Activated T-helper 17 cell treated with anti-CD3 and anti-CD28 coated beads, Interleukin-2, amount 50 U/mL, for 72 hours (primary cell): Measurements from ENCODE around the gene PACSIN2. TPM values are rescaled to one million over a fixed set of nuclear protein-coding genes. Genes with fewer than 3 reads are reported as not detected.
A peak's percentile ranks its signal among the peaks of the same experiment; 100 is the strongest.
"Not testable (repeated sequence)": the region's sequence is repeated elsewhere in the genome, so short reads cannot be mapped to it uniquely, and the experiment has no call there.

Experiments
- ATAC-seq: fragments of 150-1000 bp; cut with Tn5 transposase; replicated peaks from 2 replicates; pipeline ENCODE4 v1.10.0; 2021; ENCODE audit warnings: mild to moderate bottlenecking, moderate library complexity
- H3K27ac Mint-ChIP-seq: one replicate; pipeline ENCODE4 v1.8.0; 2022; ENCODE audit warnings: mixed read lengths
- H3K27me3 Mint-ChIP-seq: one replicate; pipeline ENCODE4 v1.8.0; 2022; ENCODE audit warnings: mixed read lengths
- H3K36me3 Mint-ChIP-seq: one replicate; pipeline ENCODE4 v1.8.0; 2022; ENCODE audit warnings: low read depth, mild to moderate bottlenecking, mixed read lengths
- H3K4me1 Mint-ChIP-seq: one replicate; pipeline ENCODE4 v1.8.0; 2022; ENCODE audit warnings: mixed read lengths
- H3K4me3 Mint-ChIP-seq: one replicate; pipeline ENCODE4 v1.8.0; 2022; ENCODE audit warnings: mild to moderate bottlenecking, mixed read lengths
- H3K9me3 Mint-ChIP-seq: one replicate; pipeline ENCODE4 v1.8.0; 2022; ENCODE audit warnings: mixed read lengths
- total RNA-seq, 2 donors: library from RNA; stranded (reverse); gene quantifications; one replicate each; pipeline ENCODE4 v1.2.3, GENCODE V29; 2022

Gene PACSIN2
- total RNA-seq, 2 donors from 2014 or later, result 22.9 to 26.3 TPM

GRCh38 chr22:42945027-42945426, 69.9 kb downstream of the PACSIN2 start:
- Mint-ChIP-seq H3K9me3 (no peaks in the 10 kb centered on the region), H3K4me1 (peaks cover 31% of the 10 kb centered on the region), H3K27ac (peak overlapping the region; percentile 2), H3K4me3 (no peak overlapping the region), H3K36me3 (peaks cover 12% of the 10 kb centered on the region), H3K27me3 (no peaks in the 10 kb centered on the region)
- ATAC-seq, result peak; percentile 66

DNA sequence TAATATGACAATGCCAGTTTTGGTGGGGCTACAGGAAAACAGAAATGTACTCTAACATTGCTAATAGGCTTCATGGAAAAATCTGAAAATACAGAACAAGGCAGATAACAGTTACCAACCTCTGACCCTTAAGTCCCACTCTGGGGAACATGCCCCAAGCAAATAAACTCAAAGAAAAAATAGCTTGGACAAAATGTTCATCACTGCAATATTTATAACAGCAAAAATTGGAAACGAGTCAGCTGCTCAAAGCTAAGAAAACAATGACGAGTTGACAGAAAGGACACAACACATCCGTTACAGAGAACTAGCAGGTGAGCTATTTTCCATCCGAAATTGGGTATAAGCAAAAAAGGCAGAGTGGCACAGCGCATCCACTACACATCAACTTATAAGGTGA, 70.5 kb downstream of the PACSIN2 start:
- H3K36me3 Mint-ChIP-seq, result peaks cover 12% of the 10 kb centered on the region
- peaks cover 27% of the 10 kb centered on the region for H3K4me1 Mint-ChIP-seq
- H3K4me3 Mint-ChIP-seq, result no peak overlapping the region
- H3K27ac Mint-ChIP-seq, result no peak overlapping the region
- H3K27me3 Mint-ChIP-seq, result no peaks in the 10 kb centered on the region
- no peaks in the 10 kb centered on the region for H3K9me3 Mint-ChIP-seq
- ATAC-seq, result no peak

DNA sequence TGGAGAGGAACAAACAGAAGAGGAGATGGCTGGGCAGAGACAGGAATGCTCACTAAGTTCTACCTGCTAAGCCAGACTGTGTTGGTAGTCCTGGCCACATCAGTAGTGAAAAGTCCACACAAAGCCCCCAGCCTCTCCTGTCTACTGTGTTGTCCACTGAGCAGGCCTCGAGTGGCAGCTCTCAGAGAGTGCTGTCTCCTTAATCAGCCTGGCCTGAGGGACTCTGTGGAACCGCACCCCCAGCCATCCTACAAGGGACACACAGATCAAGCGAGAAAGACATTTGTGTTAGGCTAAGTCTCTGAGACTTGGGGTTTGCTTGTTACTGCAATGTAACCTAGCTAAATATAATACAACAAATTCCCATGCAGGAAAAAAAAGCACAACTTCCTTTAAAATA, 71.0 kb downstream of the PACSIN2 start:
- H3K4me3 Mint-ChIP-seq, result no peak overlapping the region
- H3K27me3 Mint-ChIP-seq, result no peaks in the 10 kb centered on the region
- H3K27ac Mint-ChIP-seq, result no peak overlapping the region
- no peaks in the 10 kb centered on the region for H3K9me3 Mint-ChIP-seq
- no peak for ATAC-seq
- H3K4me1 Mint-ChIP-seq, result peaks cover 27% of the 10 kb centered on the region
- peaks cover 12% of the 10 kb centered on the region for H3K36me3 Mint-ChIP-seq

DNA sequence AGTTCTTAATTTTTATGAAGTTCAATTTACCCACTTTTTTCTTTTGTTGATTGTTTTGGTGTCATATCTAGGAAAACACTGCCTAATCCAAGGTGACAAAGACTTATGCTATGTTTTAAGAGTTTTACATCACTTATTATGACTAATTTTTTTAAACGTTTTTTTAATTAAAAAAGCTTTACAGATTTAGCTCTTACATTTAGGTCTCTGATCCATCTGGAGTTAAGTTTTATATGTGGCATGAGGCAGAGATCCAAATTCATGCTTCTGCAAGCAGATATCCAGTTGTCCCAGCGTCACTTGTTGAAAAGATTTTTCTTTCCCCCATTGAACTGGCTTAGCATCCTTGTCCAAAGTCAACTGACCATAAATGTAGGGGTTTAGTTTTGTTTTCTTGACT, 72.6 kb downstream of the PACSIN2 start:
- Mint-ChIP-seq H3K27ac (no peak overlapping the region), H3K36me3 (peaks cover 12% of the 10 kb centered on the region), H3K4me3 (no peak overlapping the region), H3K27me3 (no peaks in the 10 kb centered on the region), H3K4me1 (peaks cover 30% of the 10 kb centered on the region), H3K9me3 (no peaks in the 10 kb centered on the region)
- ATAC-seq, result no peak

GRCh38 chr22:42939941-42940653, 74.9 kb downstream of the PACSIN2 start:
- no peak overlapping the region for H3K4me3 Mint-ChIP-seq
- peaks cover 7% of the 10 kb centered on the region for H3K36me3 Mint-ChIP-seq
- H3K9me3 Mint-ChIP-seq, result no peaks in the 10 kb centered on the region
- H3K27me3 Mint-ChIP-seq, result no peaks in the 10 kb centered on the region
- H3K4me1 Mint-ChIP-seq, result peaks cover 21% of the 10 kb centered on the region
- no peak for ATAC-seq
- H3K27ac Mint-ChIP-seq, result no peak overlapping the region

DNA sequence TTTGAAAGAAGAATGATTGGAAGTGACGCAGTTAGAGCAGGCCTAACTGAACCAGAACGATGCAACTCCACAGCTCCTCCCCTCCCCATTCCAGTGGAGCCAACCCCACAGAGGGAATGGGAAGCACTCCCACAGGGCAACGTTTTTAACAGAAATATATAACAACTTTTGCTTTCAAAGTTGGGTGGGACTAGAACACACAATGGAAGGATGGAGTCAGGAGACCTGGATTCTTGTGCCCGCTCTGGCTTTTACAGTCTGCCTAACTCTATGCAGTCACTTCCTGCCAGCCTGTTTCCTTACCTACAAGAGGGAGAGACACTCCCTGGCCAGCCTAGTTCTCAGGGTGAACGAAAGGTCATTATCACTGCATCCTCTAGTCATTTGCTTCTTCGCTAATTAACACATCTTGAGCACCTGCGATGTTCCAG, 75.5 kb downstream of the PACSIN2 start:
- Mint-ChIP-seq H3K4me3 (no peak overlapping the region), H3K27me3 (no peaks in the 10 kb centered on the region), H3K4me1 (peaks cover 26% of the 10 kb centered on the region), H3K27ac (no peak overlapping the region), H3K36me3 (peaks cover 7% of the 10 kb centered on the region), H3K9me3 (no peaks in the 10 kb centered on the region)
- ATAC-seq, result no peak

DNA sequence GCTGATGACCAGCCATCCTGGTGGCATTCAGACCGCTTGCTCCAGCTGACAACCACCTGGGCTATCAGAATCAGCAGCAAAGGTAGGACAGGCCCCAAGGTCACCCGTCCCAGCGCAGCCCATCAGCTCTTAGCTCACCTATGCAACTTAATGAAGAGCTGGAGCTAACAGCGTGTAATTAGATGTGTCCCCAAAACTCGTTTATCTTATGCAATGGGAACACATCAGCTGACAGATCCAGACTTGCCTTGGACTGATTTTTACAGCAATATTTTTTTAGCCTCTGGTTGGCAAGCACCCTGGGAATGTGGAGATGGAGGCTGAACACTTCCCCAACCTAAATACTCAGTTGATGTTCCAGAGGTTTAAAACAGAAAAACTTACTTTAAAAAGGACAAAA, 76.0 kb downstream of the PACSIN2 start:
- no peak overlapping the region for H3K27ac Mint-ChIP-seq
- no peaks in the 10 kb centered on the region for H3K9me3 Mint-ChIP-seq
- no peak overlapping the region for H3K4me3 Mint-ChIP-seq
- no peak for ATAC-seq
- H3K36me3 Mint-ChIP-seq, result peaks cover 7% of the 10 kb centered on the region
- no peaks in the 10 kb centered on the region for H3K27me3 Mint-ChIP-seq
- peaks cover 31% of the 10 kb centered on the region for H3K4me1 Mint-ChIP-seq

DNA sequence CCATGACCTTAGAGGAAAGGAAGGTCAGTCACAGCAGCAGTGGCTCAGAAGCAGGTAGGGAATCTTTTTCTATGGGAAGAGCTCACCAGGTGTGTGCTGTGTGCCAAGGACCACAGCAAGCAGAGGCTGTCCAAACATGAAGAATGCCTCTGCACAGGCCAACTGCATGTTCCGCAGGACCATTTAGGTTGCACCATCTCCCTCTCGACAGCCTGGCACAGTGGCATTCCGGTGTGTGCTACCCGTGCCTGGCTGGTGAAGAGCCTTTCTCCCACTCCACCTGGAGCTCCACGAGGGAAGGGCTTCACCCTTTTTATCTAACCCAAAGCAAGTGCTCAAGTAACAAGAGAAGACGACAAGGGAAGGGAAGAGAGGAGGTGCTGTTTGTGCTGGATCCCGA, 76.5 kb downstream of the PACSIN2 start:
- peaks cover 4% of the 10 kb centered on the region for H3K36me3 Mint-ChIP-seq
- peaks cover 36% of the 10 kb centered on the region for H3K4me1 Mint-ChIP-seq
- no peaks in the 10 kb centered on the region for H3K27me3 Mint-ChIP-seq
- H3K9me3 Mint-ChIP-seq, result no peaks in the 10 kb centered on the region
- H3K4me3 Mint-ChIP-seq, result no peak overlapping the region
- no peak overlapping the region for H3K27ac Mint-ChIP-seq
- ATAC-seq, result no peak

DNA sequence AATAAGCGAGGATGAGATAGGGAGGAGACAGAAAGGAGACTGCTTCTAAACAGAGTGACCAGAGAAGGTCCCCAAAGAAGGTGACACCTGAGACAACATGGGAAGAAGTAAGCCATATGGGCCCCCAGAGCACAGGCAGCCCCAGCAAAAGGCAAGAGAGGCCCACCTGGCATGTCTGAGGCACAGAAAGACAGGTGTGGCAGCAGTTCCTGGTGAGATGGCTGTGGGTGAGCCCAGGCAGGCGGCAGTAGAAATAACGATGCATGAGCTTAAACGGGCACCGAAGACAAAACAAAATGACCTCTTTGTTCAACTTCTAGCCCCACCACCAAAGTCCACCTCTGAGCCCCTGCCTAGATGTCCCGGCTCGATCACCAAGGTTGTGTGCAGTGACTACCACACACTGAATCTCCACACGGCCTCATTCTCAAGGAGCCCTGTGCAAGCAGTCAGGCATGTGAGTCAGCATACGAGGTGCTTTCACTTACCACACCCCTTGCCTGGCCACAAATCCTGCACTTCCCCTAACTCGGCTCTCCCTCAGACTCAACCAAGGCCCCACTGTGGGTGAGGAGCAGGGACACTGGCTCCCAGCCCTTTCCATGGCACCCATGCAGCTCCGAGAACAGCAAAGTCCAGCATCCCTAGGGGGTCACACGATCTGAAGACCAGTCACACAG, 77.6 kb downstream of the PACSIN2 start:
- no peaks in the 10 kb centered on the region for H3K36me3 Mint-ChIP-seq
- no peaks in the 10 kb centered on the region for H3K9me3 Mint-ChIP-seq
- H3K4me3 Mint-ChIP-seq, result no peak overlapping the region
- no peak overlapping the region for H3K27ac Mint-ChIP-seq
- peak; percentile 83 for ATAC-seq
- peaks cover 45% of the 10 kb centered on the region for H3K4me1 Mint-ChIP-seq
- no peaks in the 10 kb centered on the region for H3K27me3 Mint-ChIP-seq

DNA sequence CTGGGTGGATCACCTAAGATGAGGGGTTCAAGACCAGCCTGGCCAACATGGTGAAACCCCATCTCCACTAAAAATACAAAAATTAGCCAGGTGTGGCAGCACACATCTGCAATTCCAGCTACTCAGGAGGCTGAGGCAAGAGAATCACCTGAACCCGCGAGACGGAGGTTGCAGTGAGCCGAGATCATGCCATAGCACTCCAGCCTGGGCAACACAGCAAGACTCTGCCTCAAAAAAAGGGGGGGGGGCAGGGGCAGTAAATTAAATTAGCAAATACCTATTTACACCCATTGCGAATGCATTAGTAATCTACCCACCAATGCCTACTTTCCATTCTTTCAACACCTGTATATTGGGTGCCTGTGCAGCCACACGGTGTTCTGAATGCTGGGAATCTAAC, 78.3 kb downstream of the PACSIN2 start:
- not testable (repeated sequence) for H3K27ac Mint-ChIP-seq, H3K4me3 Mint-ChIP-seq, H3K27me3 Mint-ChIP-seq, H3K9me3 Mint-ChIP-seq, ATAC-seq, H3K36me3 Mint-ChIP-seq
- peaks cover 52% of the 10 kb centered on the region for H3K4me1 Mint-ChIP-seq

- no peaks in the 10 kb centered on the region for H3K27me3 Mint-ChIP-seq
- peaks cover 57% of the 10 kb centered on the region for H3K4me1 Mint-ChIP-seq
- H3K9me3 Mint-ChIP-seq, result no peaks in the 10 kb centered on the region
- H3K4me3 Mint-ChIP-seq, result peak overlapping the region; percentile 75
- no peak for ATAC-seq
- H3K27ac Mint-ChIP-seq, result peak overlapping the region; percentile 91
- no peaks in the 10 kb centered on the region for H3K36me3 Mint-ChIP-seq
Measured at GRCh38 chr22:42934338-42934737, 80.6 kb downstream of the PACSIN2 start.

DNA sequence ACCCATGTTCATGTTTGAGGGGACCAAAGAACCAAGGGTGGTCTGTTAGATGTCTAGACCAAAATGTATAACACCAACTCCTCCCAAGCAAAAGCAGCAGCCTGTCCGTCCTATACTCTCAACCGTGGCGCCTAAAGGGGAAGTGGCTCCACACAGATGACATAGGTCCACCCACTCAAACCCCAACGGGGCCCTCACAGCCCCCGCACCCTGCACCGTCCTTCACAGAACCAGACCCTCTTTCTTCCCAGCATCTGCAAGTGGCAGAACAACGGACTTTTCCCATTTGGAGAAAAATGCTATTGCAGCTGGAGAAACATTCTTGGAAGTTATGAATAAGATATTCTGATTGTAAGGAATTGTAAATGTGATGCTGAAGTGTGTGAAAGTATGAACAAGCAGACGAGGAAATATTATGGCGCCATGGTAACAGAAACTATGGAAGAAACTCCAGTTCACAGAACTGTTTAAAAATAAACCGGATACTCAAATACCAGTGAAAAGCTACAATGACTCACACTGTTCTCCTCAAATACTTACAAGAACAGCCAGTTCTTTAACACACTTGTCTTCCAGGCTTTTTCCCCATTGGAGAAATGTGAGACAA, 81.4 kb downstream of the PACSIN2 start:
- ATAC-seq, result peak; percentile 79
- no peaks in the 10 kb centered on the region for H3K27me3 Mint-ChIP-seq
- H3K27ac Mint-ChIP-seq, result peak overlapping the region; percentile 91
- H3K4me1 Mint-ChIP-seq, result peaks cover 57% of the 10 kb centered on the region
- H3K4me3 Mint-ChIP-seq, result peak overlapping the region; percentile 75
- no peaks in the 10 kb centered on the region for H3K9me3 Mint-ChIP-seq
- H3K36me3 Mint-ChIP-seq, result no peaks in the 10 kb centered on the region

GRCh38 chr22:42932857-42933484, 82.0 kb downstream of the PACSIN2 start:
- Mint-ChIP-seq H3K4me1 (peaks cover 57% of the 10 kb centered on the region), H3K27ac (peak overlapping the region; percentile 91), H3K27me3 (no peaks in the 10 kb centered on the region), H3K4me3 (peak overlapping the region; percentile 75), H3K9me3 (no peaks in the 10 kb centered on the region), H3K36me3 (no peaks in the 10 kb centered on the region)
- ATAC-seq, result no peak

DNA sequence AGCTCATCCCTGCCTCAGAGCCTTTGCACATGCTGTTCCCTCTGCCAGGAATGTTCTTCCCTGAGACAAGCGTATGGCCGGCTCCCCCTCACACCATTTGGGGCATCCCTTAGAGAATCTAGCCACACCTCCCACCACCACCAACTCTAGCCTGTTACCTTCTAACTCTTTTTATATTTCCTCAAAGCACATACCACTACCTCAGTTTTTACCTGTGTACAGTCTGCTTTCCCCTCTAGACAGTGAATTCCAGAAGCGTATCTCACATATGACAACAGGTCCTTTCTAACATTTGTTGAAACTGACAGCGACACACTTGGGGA, 82.8 kb downstream of the PACSIN2 start:
- Mint-ChIP-seq H3K36me3 (no peaks in the 10 kb centered on the region), H3K4me1 (peaks cover 52% of the 10 kb centered on the region), H3K9me3 (no peaks in the 10 kb centered on the region), H3K27me3 (no peaks in the 10 kb centered on the region), H3K4me3 (peak overlapping the region; percentile 75), H3K27ac (peak overlapping the region; percentile 91)
- ATAC-seq, result no peak
